GM21526 (cell line): Measurements from ENCODE around the gene NOL4L.

ENCODE experiments used
- ATAC-seq: cut with Tn5 transposase; IDR thresholded peaks from one replicate; pipeline ENCODE4 v1.9.1; 2021; ENCODE audit warnings: moderate library complexity; ENCODE audit not compliant: unreplicated experiment, low FRiP score

The NOL4L gene

DNA sequence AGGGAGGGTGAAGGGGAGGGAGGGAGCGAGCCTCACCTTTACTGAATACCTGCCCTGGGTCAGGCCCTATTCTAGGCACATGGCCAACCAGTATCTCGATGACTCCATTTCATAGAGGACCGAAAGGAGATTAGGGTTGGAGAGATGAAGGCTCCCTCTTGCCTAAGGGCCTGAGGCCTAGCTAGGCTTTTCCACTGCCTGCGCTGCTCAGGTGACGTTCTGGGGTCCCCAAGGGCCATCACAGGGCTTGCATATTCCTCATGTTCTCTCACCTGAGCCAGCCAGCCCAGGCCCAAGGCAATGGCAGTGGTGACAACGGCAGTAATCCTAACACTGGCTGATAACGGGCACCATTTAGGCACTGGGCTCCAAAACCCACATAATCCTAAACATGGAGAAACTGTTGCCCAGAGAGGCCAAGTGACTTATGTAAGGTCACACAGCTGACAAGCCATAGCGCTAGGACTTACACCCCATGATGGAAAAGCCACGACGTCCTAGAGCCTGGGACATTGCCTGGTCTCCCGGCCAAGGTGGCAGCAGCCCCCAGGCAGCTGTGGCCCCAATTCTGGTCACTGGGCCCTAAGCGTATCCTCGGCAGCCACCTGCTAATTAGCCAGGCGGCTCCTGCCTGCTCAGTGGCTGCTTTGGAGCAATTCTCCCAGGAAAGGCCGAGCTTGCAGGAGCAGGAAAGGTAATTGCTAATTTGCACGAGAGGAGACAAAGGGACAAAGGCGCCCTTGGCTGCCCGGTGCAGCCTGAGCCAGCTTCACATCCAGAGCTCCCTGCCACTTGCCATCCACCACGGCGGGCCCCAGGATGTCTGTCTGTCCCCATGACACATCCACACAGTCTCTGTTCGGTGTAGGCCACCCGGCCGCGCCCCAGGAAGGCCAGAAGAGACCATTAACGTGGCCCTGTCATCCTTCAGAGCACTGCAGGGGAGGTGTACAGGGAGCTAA is 21.5 kb downstream of the NOL4L start:
- ATAC-seq, result no peak

DNA sequence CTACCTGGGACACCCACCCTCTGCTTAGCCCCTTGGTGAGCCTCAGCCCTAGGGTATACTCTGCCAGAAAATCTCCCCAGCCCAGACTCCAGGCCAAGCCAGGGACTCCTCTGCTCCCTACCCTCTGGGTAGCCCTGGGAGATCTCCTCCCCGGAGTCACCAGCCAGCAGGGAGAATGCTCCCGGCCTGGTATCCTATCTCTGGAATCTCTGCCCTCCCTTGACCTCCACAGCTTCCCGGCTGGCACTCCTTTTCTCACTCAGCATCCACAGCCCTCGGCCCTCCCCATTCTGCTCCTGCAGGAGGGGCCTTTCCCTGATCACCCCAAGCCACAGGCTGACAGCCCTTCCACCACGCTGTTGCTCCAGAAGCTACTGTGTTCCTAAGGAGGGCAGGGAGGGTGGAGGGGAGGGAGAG is 22.6 kb downstream of the NOL4L start:
- no peak for ATAC-seq

DNA sequence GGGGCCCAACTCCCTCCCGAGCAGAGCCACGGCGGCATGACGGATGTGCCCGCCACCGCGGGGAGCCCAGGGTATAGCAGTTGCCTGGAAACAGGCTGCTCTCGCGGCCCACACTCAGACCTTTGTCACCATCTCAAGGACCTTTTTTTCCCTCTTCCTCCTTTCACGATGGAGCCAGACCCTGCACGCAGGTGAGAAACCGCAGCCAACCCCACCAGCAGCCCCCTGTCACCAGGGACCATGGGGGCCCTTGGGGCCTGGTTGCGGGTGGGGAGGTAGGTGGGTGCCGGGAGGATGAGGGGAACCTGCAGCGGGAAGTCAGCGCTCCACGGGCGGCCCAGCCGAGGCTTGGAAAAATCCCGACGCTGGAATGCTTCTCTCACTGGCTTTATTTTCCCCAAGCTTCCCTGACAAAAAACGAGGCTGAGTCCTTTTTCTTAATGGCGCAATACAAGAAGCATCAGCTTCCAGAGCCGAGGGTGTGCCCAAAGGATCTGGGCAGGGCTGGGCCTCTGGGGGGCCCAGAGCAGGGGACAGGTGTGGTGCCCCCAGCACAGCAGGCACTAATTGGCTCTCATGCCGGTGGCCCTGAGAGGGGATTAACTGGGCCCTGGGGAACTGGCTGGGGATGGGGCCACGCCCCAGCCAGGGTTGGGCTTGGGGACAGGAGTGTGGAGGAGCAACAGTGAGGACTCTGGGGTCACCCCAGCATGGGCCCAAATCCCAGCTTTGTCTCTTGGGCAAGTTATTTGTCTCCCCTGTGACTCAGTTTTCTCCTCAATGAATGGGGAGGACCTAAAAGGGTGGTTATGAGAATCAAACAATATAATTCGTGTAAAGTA is 23.9 kb downstream of the NOL4L start:
- ATAC-seq, result no peak

DNA sequence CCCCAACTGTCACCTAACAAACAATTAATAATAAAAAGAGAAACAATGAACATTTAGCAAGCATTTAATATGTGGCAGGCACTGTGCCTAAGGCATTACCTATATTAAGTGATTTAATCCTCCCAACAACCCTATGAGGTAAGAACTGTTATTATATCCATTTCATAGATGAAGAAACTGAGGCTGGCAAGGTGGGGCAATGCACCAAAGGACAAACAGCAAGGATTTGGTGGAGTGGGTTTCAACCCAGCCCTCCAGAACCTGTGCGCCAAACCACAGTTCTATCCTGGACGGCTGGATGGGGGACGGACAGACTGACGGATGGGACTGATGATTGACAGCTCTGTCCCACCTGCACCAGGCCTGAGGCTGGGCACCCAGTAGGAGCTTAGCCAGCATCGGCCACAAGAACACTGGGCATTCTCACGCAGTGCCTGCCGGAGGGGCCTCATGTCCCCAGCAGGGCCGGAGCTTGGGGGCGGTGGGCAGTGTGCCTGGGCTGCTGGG is 24.6 kb downstream of the NOL4L start:
- ATAC-seq, result no peak

DNA sequence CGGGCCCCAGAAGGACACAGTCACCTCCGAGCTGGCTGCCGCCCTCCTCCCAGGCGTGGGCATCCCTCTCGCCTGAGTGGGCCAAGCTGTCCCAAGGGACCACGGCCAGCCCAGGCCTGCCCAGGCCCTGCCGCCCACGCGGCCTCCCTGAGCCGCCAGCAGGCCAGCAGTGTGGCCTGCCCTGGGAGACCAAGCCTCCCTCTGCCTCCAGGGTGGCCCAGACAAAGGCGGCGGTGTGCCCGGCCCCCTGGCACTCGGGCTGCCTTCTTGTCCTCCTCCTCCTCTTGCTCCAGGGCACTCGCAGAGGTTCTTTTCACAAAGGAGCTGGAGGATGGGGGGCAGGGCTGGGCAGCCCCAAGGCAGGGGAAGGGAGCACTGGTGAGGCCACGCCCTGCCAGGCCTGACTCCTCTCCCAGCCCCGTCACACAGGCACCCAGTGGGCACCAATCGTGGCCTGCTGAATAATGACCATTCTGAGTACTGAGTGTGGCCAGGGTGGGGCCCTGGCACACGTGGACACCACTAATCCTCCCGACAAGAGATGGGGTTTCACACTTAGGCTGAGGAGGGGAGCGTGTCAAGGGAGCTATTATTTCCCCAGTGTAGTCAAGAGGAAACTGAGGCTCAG is 25.3 kb downstream of the NOL4L start:
- ATAC-seq, result no peak

DNA sequence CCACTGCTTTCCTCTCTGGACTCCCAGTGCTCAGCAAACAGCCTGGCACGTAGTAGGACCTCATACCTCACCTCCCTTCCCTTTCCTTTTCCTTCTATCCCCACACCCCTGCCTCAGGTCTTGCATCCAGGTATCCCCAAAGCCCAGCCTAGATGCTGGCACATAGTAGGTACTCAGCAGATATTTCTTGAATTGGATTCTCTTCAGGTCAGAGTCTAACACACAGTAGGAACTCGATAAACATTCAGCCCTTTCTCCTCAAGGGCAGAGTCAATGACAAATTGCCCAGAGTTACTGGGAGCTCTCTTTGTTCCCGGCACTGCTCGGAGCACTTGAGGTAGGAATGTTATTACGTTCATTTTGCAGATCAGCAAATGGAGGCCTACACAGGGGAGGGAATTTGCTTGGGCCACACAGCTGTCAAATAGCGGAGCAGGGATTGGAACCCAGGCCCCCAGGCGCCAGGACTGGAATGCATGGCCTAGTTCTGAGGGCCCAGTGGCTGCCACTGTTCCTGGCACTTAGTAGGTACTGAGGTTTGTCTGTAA is 25.9 kb downstream of the NOL4L start:
- no peak for ATAC-seq

DNA sequence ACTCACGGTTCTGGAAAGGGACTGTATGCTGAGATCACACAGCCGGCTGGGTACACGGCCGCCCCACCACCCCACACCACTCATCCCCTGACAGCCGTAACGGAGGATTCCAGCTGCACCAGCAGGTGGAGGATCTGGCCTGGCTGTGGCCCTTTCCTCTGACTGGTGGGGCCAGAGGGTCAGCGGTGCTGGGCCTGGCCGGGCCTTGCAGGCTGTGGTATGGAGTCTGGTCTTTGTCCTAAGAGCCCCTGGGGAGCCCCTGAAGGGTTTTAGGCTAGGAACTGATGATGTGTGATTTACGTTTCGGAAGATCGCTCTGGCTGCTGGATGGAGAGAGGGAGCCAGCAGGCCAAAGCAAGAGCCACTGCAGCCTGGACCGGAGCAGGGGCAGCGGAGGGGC is 26.6 kb downstream of the NOL4L start:
- no peak for ATAC-seq

DNA sequence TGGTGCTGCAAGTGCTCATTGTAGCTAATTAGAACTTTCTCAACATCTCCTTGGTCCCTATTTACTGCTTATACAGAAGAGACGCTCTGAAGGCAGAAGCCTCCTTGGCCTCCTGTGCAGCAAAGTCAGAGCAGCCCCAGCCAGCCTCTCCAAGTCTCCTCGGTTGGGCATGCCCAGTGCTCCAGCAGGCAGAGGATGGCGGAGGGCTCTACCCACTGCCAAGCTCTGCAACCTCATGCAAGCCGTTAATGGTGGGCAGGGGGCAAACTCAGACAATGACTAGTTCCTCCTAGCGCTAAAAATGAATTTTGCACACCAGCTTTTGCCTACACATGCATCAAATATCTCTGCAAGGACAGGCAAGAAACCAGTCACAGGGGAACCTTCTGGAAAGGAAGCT is 27.8 kb downstream of the NOL4L start:
- ATAC-seq, result no peak

DNA sequence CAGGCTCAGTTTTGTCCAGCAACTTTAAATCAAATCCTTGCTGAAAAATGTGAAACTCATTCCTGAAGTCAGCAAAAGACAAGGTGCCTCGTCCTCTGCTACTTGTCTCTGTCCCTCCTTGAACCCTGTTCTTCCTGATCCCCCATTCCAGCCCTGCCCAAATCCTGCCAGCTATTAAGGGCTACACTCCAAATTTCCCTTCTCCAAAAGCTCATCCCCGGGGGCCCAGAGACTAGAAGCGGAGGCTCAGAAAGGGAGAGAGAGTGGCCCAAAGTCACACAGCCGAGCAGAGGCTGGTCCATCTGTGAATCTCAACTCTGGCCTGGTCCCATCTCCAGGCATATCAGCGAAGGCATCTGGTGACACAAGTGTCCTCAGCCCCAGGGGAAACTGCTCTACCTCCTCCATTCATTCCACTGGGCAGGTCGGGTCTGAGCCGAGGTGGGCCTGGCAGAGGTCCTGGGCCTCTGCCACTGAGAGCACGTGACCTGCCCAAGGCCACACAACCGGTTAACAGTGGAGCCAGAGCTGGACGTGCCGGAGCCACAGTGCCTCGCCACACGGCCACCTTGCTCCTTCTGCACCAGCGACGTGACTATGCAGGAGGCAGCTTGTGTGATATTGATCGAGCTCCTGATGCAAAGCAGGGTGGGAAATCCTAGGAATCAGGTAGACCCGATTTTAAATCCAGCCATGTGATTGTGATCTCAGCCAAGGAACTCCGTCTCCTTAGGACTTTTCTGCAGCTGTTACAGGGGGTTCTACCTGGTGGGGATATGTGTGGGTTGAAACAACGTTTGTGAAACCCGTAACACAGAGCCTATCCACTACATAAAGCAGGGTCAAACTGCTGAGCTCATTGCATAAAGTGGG is 28.6 kb downstream of the NOL4L start:
- no peak for ATAC-seq

DNA sequence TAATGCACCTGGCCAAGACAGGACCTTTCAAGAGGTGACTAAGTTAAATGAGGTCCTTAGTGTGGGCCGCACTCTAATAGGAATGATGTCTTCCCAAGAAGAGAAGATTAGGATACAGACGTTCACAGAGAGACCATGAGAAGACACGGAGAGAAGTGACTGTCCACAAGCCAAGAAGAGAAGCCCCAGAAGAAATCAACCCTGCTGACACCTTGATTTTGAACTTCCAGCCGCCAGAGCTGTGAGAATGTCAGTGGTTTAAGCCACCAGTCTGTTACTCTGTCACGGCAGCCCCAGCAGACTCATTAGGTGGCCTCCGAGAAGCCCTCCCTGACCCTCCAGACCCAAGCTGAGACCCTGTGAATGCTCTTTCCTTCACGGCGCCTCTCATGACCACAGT is 29.5 kb downstream of the NOL4L start:
- ATAC-seq, result no peak

DNA sequence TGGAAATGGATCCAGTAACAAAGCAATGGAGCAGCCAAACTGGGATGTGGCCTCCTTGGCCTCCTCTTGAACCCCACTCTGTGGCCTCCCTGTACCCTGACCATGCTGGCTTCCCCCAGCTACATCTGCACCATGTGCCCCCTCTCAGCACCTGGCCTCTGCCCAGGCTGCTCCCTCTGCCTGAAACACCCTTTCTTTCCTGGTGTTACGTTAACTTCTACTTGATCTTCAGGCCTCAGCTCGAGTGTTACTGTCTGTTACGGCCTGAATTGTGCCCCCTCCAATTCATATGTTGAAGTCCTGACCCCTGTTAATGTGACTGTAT is 30.2 kb downstream of the NOL4L start:
- no peak for ATAC-seq

DNA sequence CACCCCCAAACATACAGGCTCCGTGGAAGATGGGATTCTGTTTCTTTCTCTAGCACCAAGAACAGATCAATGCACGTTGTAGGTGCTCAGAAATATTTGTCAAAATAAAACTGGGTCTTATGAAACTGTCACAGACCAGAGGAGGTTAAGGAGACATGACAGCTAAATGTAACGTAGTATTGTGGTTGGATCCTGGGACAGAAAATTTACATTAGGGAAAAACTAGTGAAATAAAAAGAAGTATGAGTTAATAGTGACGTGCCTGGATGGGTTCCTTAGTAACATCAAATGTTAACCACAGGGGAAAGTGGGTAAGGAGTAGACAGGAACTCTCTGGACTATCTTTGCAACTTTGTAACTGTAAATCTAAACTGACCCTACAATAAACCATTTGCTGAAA is 31.5 kb downstream of the NOL4L start:
- no peak for ATAC-seq

DNA sequence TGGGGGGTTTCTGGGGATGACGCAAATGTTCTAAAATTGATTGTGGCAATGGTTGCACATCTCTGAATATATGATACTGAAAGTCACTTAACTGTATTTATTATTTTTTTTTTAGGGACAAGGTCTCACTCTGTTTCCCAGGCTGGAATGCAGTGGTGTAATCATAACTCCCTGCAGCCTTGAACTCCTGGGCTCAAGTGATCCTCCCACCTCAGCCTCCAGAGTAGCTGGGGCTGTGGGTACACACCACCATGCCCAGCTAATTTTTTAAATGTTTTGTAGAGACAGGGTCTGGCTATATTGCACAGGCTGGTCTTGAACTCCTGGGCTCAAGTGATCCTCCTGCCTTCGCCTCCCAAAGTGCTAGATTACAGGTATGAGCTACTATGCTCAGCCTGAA is 33.4 kb downstream of the NOL4L start:
- ATAC-seq, result no peak

DNA sequence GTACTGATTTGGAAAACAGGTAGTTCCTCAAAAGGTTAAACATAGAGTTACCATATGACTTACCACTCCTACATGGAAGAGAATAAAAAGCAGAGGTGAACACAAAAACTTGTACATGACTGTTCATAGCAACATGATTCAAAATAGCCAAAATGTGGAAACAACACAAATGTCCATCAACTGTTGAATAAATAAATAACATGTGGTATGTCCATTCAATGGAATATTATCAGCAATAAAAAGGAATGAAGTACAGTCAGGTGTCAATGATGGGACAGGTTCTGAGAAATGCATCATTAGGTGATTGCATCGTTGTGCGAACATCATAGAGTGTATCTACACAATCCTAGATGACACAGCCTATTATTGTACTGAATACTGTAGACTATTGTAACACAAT is 35.3 kb downstream of the NOL4L start:
- no peak for ATAC-seq

DNA sequence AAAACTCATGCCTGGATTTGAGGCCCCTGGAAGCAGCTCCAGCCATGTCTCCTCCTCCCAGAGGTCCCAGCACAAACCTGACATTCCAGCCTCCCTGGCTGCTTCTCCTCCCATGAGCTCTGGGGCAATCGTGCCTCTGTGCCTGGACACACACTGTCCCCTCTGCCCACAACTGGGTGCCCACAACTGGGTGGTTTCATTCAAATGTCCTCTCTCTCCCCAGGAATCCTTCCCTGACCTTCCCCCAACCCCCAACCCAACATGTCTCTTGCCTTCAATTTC is 37.4 kb downstream of the NOL4L start:
- ATAC-seq, result no peak

DNA sequence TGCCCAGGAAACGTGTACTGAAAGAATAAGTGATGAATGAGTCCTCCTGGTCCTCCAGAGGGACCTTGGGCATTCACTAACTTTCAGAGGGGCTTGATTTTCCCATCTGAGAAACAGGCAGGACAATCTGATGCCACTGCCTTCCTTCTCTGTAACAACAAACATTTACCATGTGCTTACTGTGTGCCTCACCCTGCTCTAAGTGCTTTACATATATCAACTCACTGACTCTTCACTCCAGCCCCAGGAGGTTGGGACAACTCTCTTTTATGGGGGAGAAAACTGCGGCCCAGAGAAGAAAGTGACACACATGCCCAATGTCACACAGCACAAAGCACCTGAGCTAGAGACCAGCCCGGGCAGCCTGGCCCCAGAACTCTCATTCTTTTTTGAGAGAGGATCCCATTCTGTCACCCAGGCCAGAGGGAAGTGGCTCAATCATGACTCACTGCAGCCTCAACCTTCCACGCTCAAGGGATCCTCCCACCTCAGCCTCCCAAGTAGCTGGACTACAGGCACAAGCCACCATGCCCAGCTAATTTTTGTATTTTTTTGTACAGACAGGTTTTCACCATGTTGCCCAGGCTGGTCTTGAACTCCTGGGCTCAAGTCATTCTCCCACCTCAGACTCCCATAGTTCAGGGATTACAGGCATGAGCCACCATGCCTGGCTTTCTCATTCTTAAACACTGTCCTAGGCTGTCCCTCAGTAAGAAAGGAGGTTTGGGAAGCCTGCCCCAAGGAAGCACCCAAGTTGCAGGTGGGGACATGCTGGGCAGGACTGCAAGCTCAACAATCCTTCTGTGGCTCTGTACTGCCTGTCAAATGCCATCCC is 38.0 kb downstream of the NOL4L start:
- ATAC-seq, result no peak

DNA sequence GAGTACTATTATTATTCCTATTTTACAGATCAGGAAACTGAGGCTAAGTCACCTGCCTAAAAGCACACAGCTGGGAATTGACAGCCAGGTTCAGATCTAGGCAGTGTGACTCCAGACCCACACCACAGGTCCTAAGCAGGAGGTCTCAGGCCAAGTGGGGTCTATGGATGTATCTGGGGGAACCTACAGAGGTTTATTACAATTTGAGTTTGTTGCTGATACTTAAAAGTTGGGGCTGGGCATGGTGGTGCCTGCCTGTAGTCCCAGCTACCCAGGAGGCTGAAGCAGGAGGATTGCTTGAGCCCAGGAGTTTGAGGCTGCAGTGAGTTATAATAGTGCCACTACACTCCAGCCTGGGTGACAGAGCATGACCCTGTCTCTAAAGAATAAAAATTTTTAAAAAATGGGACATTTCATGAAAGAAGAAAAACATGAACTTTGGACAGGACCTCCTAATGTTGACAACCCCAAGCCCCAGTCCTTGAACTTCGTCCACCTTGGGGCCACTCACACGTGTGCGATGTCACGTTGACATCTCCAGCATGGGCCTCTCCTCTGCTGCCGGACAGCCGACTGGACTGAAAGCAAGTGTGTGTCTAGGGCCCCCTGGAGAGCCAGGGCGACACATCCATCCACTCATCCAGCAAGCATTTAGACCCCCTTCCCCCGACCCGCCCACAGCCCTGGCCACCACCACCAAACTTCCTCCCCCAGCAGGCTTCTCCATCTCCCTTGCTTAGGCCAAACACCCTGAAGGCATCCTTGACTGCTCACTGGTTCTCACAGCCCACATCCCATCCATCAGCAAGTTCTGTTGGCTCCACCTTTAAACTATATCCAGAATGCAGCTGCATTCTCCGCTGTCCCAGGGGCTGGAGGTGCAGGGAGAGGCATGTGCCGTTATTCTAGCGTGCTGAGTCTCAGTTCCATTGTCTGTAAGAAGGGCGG is 40.0 kb downstream of the NOL4L start:
- no peak for ATAC-seq

DNA sequence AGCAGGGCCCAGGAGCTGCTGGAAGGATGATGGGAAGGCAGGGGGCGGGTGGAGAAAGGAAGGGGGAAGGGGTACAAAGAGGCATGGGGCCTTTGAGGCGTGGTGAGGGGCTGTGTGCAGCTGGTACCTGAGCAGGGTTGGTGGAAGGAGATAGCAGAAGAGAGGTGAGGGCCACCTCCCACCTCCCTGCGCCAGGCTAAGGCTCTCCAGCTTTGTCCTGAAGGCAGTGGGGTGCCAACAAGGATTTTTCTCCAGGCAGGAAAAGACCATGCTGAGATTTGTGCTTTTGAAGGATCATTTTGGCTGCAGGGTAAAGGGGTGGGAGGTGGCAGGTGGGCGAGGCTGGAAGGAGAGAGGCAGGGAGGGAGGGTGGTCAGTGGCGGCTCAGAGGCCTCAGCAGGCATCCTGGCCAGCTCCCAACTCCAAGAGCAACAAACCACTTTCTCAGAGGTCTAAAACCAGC is 40.8 kb downstream of the NOL4L start:
- ATAC-seq, result no peak
